Measurements from ENCODE around the gene MACIR.

Gene MACIR

DNA sequence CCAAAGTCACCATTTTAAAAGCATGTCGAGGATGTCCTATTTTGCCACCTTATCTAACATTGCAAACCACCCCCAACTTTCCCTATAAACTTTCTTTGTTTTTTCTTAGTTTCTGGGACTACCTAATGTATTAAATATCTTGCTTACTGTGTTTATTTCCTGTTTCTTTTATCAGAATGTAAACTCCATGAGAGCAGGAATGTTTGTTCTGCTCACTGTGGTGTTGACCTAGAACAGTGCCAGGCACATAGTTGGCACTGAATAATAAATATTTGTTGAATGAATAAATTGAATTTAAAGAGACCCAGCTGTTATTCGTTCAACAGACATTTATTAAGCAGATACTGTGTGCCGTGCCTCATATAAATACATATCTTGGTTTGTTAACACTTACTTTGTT is 35.2 kb downstream of the MACIR start:
- DNase-seq, result no peak

DNA sequence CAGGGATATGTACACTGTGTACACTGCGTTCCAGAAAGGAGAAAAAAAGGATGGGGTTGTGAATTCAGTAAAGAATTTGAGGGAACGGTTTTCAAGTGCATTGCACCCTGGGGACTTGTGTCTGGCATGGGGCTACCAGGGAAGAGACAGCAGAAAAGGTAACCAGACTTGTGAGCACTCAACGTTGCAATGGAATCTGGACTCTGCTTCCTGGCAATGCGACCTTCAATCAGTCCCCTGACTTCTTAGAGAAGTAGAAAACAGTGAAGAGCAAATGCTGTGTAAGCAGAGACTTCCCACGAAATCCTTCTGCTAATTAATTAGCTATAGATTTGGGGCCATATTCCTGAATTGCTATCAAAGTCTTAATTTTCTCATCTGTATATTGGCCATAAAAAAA is 36.3 kb downstream of the MACIR start:
- no peak for DNase-seq

DNA sequence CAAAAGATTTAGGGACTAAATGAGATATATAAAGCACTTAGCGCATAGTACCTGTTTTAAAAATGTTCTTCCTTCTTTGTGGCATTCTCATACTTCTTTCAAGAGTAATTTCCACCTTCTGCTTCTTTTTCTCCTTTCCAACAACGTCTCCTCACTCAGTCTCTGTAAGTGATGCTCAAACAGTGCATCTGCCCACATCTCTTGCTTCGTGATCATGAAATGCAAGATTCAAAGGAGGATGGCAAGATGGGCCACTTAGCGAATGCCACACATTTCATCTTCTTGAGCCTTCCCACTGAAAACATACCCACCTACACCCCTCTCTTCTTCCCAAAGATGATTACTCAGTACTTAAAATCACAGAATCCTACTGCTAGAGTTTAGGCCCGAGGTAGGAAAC is 36.9 kb downstream of the MACIR start:
- no peak for DNase-seq

DNA sequence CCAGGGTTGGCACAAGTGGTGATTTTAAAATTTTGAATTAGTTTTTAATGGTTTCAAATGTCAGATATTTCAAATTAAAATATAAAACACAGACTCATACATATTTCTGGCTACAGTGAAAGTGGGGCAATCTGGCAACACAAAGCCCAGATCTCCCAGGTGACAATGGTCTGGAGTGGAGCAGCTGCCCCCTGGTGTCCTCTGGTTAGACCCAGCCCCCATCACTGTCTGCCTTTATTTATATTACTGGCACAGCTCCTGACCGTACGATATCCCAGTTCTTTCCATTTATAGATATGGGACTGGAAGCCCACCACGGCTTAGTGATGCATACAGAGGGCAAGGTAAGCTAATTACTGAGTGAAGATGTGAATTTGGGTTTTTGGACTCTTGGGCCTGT is 37.3 kb downstream of the MACIR start:
- DNase-seq, result no peak

DNA sequence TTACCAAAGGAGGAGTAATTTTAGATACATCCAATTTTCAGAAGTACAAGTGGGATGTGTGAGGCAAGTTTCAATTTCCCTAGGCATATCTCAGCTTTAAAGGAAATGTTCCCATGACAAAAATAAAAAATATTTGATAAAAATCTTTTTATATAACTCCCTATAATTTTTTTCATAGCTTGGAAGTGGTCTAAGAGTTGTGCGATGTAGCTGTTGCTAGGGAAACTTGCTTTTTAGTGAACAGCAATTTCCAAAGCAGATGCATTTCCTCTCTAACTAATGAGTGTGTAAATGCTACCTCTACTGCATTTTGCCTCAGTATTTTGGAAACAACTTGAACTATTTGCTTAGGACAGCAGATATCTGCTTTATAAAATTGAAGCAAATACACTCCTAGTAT is 39.6 kb downstream of the MACIR start:
- DNase-seq, result no peak

DNA sequence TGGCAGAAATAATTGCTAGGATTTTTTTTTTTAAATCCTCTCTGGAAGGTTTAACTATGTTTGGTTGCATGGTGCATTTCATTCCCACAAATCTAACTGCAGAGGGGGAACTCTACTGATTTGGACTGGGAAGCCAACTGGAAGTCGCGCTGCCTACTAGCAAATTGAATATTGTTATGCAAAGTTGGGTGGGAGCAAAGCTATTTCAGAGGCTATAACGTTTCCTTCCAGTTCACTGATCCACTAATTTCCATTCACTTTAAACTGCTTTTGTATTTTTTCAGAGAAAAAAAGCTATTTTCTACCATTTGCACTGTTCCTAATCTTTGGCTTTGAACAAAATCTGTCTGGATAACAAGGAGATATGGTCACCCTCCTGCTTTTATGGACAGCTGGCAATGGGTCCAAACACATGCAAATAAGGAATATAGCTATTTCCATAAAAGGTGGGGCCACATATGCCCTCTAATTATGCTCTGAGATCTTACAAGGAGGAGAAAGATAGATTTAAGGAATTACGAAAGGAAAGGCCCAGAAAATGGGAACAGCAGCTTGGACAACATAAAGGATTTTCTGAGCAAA is 40.1 kb downstream of the MACIR start:
- no peak for DNase-seq

DNA sequence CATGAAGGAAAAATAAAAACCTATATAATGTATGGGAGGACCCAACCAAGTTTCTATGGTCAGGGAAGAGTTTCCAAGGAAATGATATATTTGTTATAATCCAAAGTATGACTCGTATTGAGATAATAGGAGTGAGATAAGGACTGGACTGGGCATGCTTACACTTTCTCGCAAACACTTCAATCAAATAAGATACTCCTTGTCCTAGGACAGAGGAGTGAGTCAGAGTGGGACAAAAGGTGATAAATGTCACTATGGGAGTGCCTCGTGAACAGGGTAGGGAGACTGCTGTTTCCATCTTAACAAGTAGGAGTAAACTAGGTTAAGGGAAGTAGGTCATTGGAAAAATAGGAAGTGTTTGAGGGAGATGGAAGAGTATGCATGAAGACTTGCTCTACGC is 47.2 kb downstream of the MACIR start:
- no peak for DNase-seq

DNA sequence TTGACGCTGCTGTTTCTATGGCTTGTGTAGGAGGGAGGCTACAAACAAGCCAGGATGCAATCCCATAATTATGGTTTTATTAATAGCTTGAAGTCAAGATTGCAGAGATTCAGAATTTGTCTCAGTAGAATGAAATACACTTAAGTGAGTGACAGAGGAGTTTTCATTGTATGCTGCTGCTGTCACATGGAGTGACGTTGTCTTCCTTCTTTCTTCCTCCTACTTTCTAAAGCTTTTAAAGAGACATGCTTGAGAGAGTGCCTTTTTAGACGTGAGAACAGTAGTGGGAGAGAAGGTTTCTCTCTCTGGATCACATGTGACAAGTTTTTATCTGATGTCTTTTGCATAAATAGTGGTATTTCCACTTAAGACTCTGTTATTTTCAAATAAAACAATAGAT is 48.9 kb downstream of the MACIR start:
- no peak for DNase-seq

DNA sequence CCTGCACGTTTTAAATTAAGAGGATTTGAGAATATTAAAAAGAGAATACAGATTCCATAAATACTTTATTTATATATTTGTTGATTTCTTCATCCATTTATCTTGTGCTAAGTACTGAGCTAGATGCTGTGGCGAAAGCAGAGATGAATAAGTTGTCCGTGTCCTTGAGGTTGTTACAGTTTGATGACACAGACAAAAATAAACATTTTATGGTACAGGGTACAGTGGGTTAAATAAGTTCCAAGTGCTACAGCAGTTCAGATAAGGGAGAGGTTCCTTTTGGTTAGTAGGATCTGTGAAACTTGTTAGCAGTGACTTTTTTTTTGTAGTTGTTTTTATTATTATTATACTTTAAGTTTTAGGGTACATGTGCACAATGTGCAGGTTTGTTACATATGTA is 50.2 kb downstream of the MACIR start:
- DNase-seq, result no peak

DNA sequence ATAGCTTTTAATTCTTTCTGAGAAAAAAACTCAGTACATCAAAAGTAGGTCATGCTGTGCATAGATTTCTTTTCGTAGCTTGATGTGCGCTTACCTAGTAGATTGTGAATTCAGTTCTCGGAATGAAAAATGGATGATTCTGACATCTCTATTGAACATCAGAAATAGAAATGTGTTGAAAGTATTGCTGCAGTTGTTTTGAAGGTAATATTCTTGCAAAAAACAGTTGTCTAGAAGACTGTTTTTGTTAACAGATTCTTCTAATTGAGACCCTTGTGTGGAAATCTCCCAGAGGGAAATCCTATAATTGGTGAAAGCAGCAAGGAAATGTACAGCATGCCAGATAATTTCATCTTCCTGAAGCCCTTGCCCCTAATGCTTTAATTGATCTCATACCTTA is 54.5 kb downstream of the MACIR start:
- no peak for DNase-seq

DNA sequence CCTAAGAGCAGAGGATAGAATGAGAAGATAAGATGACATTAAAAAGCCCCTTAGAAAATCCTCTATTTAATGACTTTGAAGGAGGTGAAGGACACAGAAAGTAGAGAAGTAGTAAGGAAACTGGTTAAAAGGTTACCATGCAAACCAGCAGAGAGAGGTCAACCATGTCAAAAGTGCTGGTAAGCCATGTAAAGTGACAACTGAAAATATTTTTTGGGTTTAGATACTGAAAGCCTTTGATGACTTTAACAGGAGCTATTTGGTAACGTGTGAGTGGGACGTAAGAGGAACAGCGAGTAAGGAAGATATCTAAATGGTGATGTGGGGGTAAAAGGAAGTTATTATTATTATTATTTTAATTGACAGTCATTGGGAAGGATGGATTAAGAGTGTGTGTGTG is 56.9 kb downstream of the MACIR start:
- no peak for DNase-seq

DNA sequence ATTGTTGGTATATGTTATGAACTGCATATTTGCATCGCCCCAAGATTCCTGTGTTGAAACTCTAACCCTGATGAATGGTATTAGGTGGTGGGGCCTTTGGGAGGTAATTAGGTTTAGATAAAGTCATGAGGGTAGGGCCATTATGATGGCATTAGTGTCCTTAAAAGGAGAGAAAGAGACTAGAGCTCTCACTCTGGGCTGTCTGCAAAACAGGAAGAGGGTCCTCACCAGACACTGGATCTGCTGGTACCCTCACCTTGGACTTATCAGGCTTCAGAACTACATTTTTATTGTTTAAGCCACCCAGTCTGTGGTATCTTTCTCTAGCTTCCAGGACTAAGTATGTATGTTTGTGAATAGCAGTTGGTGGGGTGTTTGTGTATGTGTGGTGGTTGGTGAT is 68.9 kb downstream of the MACIR start:
- no peak for DNase-seq

DNA sequence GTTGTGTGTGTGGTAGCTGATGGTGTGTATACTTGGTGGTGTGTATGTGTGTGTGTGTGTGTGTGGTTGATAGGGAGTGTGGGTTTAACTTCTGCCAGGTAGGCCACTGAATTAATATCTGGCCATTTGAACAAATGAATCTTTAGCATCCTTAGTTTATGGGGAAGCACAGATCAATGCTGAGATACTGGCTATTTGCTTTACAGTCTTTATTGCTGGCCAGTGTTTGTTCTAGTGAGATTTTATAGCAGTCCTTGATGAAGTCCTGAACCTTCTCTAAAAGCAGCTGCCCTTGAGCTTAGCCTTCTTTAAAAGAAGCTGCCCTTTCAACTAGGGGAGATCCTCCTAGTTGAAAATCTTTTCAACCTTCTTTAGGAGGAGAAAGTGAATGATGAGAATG is 69.3 kb downstream of the MACIR start:
- no peak for DNase-seq
